ENCODE measurements around the gene PCSK2.

The PCSK2 gene

GRCh38 chr20:17334932-17335331 is 108.1 kb downstream of the PCSK2 start:
- DNase-seq (ENCODE audit: low read depth in 3 of 3) = no peak

GRCh38 chr20:17339000-17339399 is 112.2 kb downstream of the PCSK2 start:
- no peak for DNase-seq (ENCODE audit: low read depth in 3 of 3)

GRCh38 chr20:17343091-17343490 is 116.3 kb downstream of the PCSK2 start:
- DNase-seq (ENCODE audit: low read depth in 3 of 3) = no peak

- DNase-seq (ENCODE audit: low read depth in 3 of 3) = no peak
These were observed 117.0 kb downstream of the PCSK2 start for GRCh38 chr20:17343656-17344452.

- DNase-seq (ENCODE audit: low read depth in 3 of 3) = no peak
These were observed 118.0 kb downstream of the PCSK2 start for GRCh38 chr20:17344790-17345189.

- no peak for DNase-seq (ENCODE audit: low read depth in 3 of 3)
These were observed 118.5 kb downstream of the PCSK2 start for GRCh38 chr20:17345321-17345720.

- DNase-seq (ENCODE audit: low read depth in 3 of 3) = no peak
These were observed 123.5 kb downstream of the PCSK2 start for GRCh38 chr20:17350321-17350720.

GRCh38 chr20:17357238-17357637 is 130.4 kb downstream of the PCSK2 start:
- no peak for DNase-seq (ENCODE audit: low read depth in 3 of 3)

GRCh38 chr20:17358854-17359253 is 132.0 kb downstream of the PCSK2 start:
- no peak for DNase-seq (ENCODE audit: low read depth in 3 of 3)

GRCh38 chr20:17364681-17365080 is 137.8 kb downstream of the PCSK2 start:
- DNase-seq (ENCODE audit: low read depth in 3 of 3) = no peak

- DNase-seq (ENCODE audit: low read depth in 3 of 3) = no peak
These were observed 139.0 kb downstream of the PCSK2 start for GRCh38 chr20:17365831-17366230.

GRCh38 chr20:17369506-17369905 is 142.7 kb downstream of the PCSK2 start:
- no peak for DNase-seq (ENCODE audit: low read depth in 3 of 3)

GRCh38 chr20:17372806-17373440 is 146.1 kb downstream of the PCSK2 start:
- DNase-seq (ENCODE audit: low read depth in 3 of 3) = no peak

GRCh38 chr20:17374086-17374485 is 147.2 kb downstream of the PCSK2 start:
- no peak for DNase-seq (ENCODE audit: low read depth in 3 of 3)

- no peak for DNase-seq (ENCODE audit: low read depth in 3 of 3)
These were observed 149.2 kb downstream of the PCSK2 start for GRCh38 chr20:17376031-17376430.

- no peak for DNase-seq (ENCODE audit: low read depth in 3 of 3)
These were observed 150.4 kb downstream of the PCSK2 start for GRCh38 chr20:17377231-17377630.

GRCh38 chr20:17379651-17380050 is 152.8 kb downstream of the PCSK2 start:
- no peak for DNase-seq (ENCODE audit: low read depth in 3 of 3)

- DNase-seq (ENCODE audit: low read depth in 3 of 3) = no peak
These were observed 154.0 kb downstream of the PCSK2 start for GRCh38 chr20:17380801-17381200.

GRCh38 chr20:17381724-17382123 is 154.9 kb downstream of the PCSK2 start:
- no peak for DNase-seq (ENCODE audit: low read depth in 3 of 3)

GRCh38 chr20:17385798-17386197 is 159.0 kb downstream of the PCSK2 start:
- no peak for DNase-seq (ENCODE audit: low read depth in 3 of 3)

- no peak for DNase-seq (ENCODE audit: low read depth in 3 of 3)
These were observed 163.8 kb downstream of the PCSK2 start for GRCh38 chr20:17390655-17391054.

- no peak for DNase-seq (ENCODE audit: low read depth in 3 of 3)
These were observed 164.4 kb downstream of the PCSK2 start for GRCh38 chr20:17391127-17391771.

- DNase-seq (ENCODE audit: low read depth in 3 of 3) = no peak
These were observed 167.6 kb downstream of the PCSK2 start for GRCh38 chr20:17394411-17394810.

Measured in stimulated activated CD4-positive, alpha-beta T cell treated with anti-CD3 and anti-CD28 coated beads, TNF-alpha, amount 100 ng/mL, for 24 hours (primary cell).